Smooth muscle cell (in vitro differentiated cells): ENCODE measurements around the gene RNF215. TPM values are rescaled to one million over a fixed set of nuclear protein-coding genes. Genes with fewer than 3 reads are reported as not detected.

Experiments used
- DNase-seq: peaks from one replicate; lab custom pipeline; 2025; ENCODE audit not compliant: unreplicated experiment; lab: John Stamatoyannopoulos, UW
- H2AFZ ChIP-seq: fragments of 200-600 bp; sonication (generic); 2 replicates; pipeline ENCODE4 v1.6.0; 2016; ENCODE audit warnings: antibody characterized with exemption, low read depth, mild to moderate bottlenecking
- H3F3A ChIP-seq: fragments of 200-600 bp; sonication (generic); 2 replicates; pipeline ENCODE4 v1.6.0; 2017; ENCODE audit warnings: antibody characterized with exemption, low read depth
- H3K27ac ChIP-seq: fragments of 200-600 bp; sonication (generic); 2 replicates; pipeline ENCODE4 v1.5.1; 2016; ENCODE audit warnings: low read depth, mild to moderate bottlenecking
- H3K27me3 ChIP-seq: fragments of 200-600 bp; sonication (generic); 2 replicates; pipeline ENCODE4 v1.6.1; 2016; ENCODE audit warnings: low read depth, mild to moderate bottlenecking
- H3K36me3 ChIP-seq: fragments of 200-600 bp; sonication (generic); 2 replicates; pipeline ENCODE4 v1.5.1; 2016; ENCODE audit warnings: low read depth
- H3K4me1 ChIP-seq: fragments of 200-600 bp; sonication (generic); 2 replicates; pipeline ENCODE4 v1.5.1; 2016; ENCODE audit warnings: low read depth
- H3K4me2 ChIP-seq: fragments of 200-600 bp; sonication (generic); 2 replicates; pipeline ENCODE4 v1.6.0; 2016; ENCODE audit warnings: mild to moderate bottlenecking
- H3K4me3 ChIP-seq: fragments of 200-600 bp; sonication (generic); 2 replicates; pipeline ENCODE4 v1.5.1; 2016; ENCODE audit warnings: mild to moderate bottlenecking
- H3K79me2 ChIP-seq: fragments of 200-600 bp; sonication (generic); 2 replicates; pipeline ENCODE4 v1.6.0; 2016; ENCODE audit warnings: low read depth, mild to moderate bottlenecking
- H3K9ac ChIP-seq: fragments of 200-600 bp; sonication (generic); 2 replicates; pipeline ENCODE4 v1.6.0; 2016; ENCODE audit warnings: low read depth
- H3K9me3 ChIP-seq: fragments of 200-600 bp; sonication (generic); replicated peaks from 2 replicates; pipeline ENCODE4 v1.5.1; 2016; ENCODE audit warnings: low read depth
- H4K20me1 ChIP-seq: fragments of 200-600 bp; sonication (generic); 2 replicates; pipeline ENCODE4 v1.6.0; 2016; ENCODE audit warnings: low read depth
- WGBS: methylation state at CpG from one replicate; pipeline ENCODE4 v1.1.7; 2016; ENCODE audit warnings: low lambda C conversion rate; 5-methylcytosine and 5-hydroxymethylcytosine counted together
- polyA plus RNA-seq: library from polyadenylated mRNA; unstranded; fragments of >200 nt; fragmentation: Nextera tagmentation; extraction: Ambion mirVana; gene quantifications from 2 replicates; pipeline ENCODE4 v1.2.1, GENCODE V29; 2016
- total RNA-seq: library from RNA; depleted of rRNA; stranded (reverse); fragments of >200 nt; gene quantifications from 2 replicates; pipeline ENCODE4 v1.2.3, GENCODE V29; 2014
- TF ChIP-seq, protein P1 (sequence below): fragments of 200-600 bp; sonication (generic); IDR thresholded peaks from 2 replicates; pipeline ENCODE4 v1.5.1; 2017; ENCODE audit warnings: borderline replicate concordance, mild to moderate bottlenecking, antibody characterized with exemption; ENCODE audit not compliant: insufficient read depth, poor library complexity, severe bottlenecking

The RNF215 gene
- total and polyA plus RNA-seq, 2 experiments from 2014 or later, result 5.9 to 11.6 TPM

DNA sequence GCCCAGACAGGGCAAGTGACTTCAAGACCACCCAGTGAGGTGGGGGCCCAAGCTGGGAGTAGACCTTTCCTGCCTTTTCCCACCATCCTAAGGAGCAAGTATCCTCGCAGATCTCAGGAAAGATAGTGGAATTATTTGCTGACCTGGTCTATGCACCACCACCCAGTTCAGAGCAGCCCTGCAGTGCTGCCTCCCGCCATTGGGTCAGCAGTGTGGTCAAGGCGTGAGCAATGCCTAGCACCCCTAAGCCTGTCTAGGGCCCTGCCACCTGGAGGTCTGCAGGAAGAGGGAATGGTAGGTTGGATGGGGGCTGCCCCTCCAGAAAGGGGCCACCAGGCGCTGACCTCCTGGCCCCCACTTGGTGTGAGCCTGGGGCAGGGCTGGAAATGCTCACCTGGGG, 44.9 kb upstream of the RNF215 start:
- WGBS, result 84% methylated on average over 4 of the region's 4 CpGs
- H3K27me3 ChIP-seq, result no peaks in the 10 kb centered on the region
- H3F3A ChIP-seq, result no peaks in the 10 kb centered on the region
- no peaks in the 10 kb centered on the region for H3K79me2 ChIP-seq
- TF ChIP-seq, protein P1, sequence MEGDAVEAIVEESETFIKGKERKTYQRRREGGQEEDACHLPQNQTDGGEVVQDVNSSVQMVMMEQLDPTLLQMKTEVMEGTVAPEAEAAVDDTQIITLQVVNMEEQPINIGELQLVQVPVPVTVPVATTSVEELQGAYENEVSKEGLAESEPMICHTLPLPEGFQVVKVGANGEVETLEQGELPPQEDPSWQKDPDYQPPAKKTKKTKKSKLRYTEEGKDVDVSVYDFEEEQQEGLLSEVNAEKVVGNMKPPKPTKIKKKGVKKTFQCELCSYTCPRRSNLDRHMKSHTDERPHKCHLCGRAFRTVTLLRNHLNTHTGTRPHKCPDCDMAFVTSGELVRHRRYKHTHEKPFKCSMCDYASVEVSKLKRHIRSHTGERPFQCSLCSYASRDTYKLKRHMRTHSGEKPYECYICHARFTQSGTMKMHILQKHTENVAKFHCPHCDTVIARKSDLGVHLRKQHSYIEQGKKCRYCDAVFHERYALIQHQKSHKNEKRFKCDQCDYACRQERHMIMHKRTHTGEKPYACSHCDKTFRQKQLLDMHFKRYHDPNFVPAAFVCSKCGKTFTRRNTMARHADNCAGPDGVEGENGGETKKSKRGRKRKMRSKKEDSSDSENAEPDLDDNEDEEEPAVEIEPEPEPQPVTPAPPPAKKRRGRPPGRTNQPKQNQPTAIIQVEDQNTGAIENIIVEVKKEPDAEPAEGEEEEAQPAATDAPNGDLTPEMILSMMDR, result no peak
- no peak overlapping the region for H3K4me2 ChIP-seq
- no peak overlapping the region for H3K4me3 ChIP-seq
- H3K27ac ChIP-seq, result no peak overlapping the region
- H4K20me1 ChIP-seq, result no peaks in the 10 kb centered on the region
- H2AFZ ChIP-seq, result no peak overlapping the region
- no peaks in the 10 kb centered on the region for H3K4me1 ChIP-seq
- no peaks in the 10 kb centered on the region for H3K9me3 ChIP-seq
- no peak for DNase-seq
- H3K9ac ChIP-seq, result no peak overlapping the region
- no peaks in the 10 kb centered on the region for H3K36me3 ChIP-seq

DNA sequence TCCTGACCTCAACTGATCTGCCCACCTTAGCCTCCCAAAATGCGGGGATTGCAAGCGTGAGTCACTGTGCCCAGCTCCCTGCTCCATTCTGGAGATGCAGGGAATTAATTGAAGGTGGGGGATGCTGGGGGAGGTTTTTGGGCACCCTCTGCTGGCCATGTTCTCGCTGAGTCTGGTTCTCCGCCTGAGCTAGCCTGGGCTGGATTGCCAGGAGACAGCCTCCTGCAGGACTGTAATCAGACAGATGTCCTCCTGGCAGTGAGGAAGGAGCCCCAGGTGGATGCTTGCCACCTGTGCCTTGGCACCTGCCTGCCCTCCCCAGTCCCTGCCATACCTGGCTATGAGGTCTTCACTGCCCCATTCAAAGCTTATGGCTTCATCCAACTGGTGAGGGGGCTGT, 43.7 kb upstream of the RNF215 start:
- TF ChIP-seq, protein P1, result no peak
- H3K27ac ChIP-seq, result no peak overlapping the region
- H3K9ac ChIP-seq, result no peak overlapping the region
- no peaks in the 10 kb centered on the region for H3K36me3 ChIP-seq
- DNase-seq, result no peak
- H3K79me2 ChIP-seq, result no peaks in the 10 kb centered on the region
- H3K27me3 ChIP-seq, result no peaks in the 10 kb centered on the region
- no peaks in the 10 kb centered on the region for H3K4me1 ChIP-seq
- H3K4me3 ChIP-seq, result no peak overlapping the region
- no peaks in the 10 kb centered on the region for H4K20me1 ChIP-seq
- no peaks in the 10 kb centered on the region for H3F3A ChIP-seq
- 76% methylated on average over 4 of the region's 4 CpGs for whole genome bisulfite sequencing
- no peaks in the 10 kb centered on the region for H3K9me3 ChIP-seq
- H2AFZ ChIP-seq, result no peak overlapping the region
- no peak overlapping the region for H3K4me2 ChIP-seq

DNA sequence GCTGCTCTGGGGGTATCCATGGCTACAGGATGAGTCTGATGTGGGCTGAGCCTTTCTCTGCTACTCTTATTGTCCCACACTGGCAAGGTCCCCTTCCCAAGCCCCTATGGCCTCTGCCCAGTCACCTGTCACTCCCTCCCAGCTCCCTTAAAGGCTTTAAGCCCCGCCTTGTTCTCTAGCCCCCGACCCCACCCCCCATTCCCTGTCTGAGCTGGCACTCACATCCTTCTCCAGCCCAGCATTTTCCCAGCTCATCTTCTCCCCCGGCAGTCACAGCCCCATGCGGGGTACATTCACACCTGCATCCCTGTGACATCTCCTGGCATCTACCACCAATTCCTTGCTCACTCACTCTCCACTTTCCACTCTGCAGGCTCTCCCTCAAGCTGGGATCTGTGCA, 42.7 kb upstream of the RNF215 start:
- Histone ChIP-seq H3K4me2 (no peak overlapping the region), H3K36me3 (no peaks in the 10 kb centered on the region), H3K79me2 (no peaks in the 10 kb centered on the region), H3F3A (peaks cover 2% of the 10 kb centered on the region), H3K4me1 (no peaks in the 10 kb centered on the region), H2AFZ (no peak overlapping the region), H3K27ac (no peak overlapping the region), H3K9ac (no peak overlapping the region), H4K20me1 (no peaks in the 10 kb centered on the region), H3K27me3 (no peaks in the 10 kb centered on the region), H3K4me3 (no peak overlapping the region), H3K9me3 (no peaks in the 10 kb centered on the region)
- 71% methylated on average over 3 of the region's 4 CpGs for WGBS
- TF ChIP-seq, protein P1, result no peak
- no peak for DNase-seq

DNA sequence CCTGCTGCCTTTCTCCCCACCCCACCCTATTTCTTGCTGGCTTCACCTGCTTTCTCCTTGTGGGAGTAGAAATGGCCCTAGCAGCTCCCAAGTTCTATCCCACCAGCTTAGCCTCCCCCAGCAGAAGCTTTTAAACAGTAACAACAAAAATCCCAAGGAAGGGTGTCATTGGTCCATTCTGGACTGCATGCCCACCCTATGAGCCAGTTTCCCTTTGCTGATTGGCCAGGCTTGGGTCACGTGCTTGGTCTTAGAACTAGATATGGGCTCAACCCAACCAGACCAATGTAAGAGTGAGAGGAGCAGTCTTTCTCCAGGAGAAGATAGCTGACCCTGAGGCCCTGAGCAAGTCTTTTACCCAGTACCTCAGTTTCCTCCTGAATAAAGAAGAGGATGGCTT, 40.7 kb upstream of the RNF215 start:
- no peak for DNase-seq
- H3K27ac ChIP-seq, result no peak overlapping the region
- H3K79me2 ChIP-seq, result no peaks in the 10 kb centered on the region
- H3K36me3 ChIP-seq, result no peaks in the 10 kb centered on the region
- WGBS, result 96% methylated on average over 1 of the region's 1 CpG
- peaks cover 8% of the 10 kb centered on the region for H3F3A ChIP-seq
- no peak overlapping the region for H3K4me3 ChIP-seq
- no peaks in the 10 kb centered on the region for H3K27me3 ChIP-seq
- TF ChIP-seq, protein P1, result no peak
- H3K4me1 ChIP-seq, result peaks cover 3% of the 10 kb centered on the region
- no peaks in the 10 kb centered on the region for H3K9me3 ChIP-seq
- no peak overlapping the region for H2AFZ ChIP-seq
- no peak overlapping the region for H3K9ac ChIP-seq
- no peaks in the 10 kb centered on the region for H4K20me1 ChIP-seq
- H3K4me2 ChIP-seq, result no peak overlapping the region
